ENCODE measurements around the gene CPTP. TPM values are rescaled to one million over a fixed set of nuclear protein-coding genes. Genes with fewer than 3 reads are reported as not detected.

CPTP gene
- total RNA-seq, 1 experiment from 2014 or later, result 14.0 TPM

DNA sequence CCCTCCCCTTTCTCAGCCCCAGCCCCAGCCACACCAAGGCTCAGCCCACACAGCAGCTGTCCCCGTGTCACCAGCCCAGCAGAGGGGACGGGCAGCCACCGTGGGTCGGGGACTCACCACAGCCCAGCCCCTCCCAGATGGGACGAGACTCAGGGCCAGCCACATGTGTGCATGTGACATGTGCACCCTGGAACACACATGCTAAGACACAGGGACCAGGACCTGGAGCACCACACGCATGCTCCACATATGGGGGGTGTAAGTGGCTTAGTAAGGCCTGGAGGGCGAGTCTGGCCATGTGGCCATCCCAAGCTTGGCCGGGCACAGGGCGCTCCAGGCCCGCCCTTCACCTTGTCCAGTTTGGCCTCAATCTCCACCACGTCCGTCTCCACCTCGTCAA, 20.9 kb upstream of the CPTP start:
- no peak overlapping the region for H2BK5ac ChIP-seq (ENCODE audit: insufficient read length, low read length)
- no peak overlapping the region for H3K4me2 ChIP-seq (ENCODE audit: insufficient read depth, insufficient read length, low read length)
- H3K36me3 Mint-ChIP-seq (ENCODE audit: insufficient read depth in 1 of 3, low read depth in 3 of 3), result no peaks in the 10 kb centered on the region; a peak in 1 of 7 replicates
- no peak overlapping the region for H3K18ac ChIP-seq (ENCODE audit: insufficient read length, low read depth, low read length)
- H3K79me2 ChIP-seq (ENCODE audit: insufficient read depth, low read length), result no peaks in the 10 kb centered on the region
- H2AFZ ChIP-seq (ENCODE audit: low read length), result no peak overlapping the region
- no peak overlapping the region for H2AK5ac ChIP-seq (ENCODE audit: insufficient read length, low read length)
- no peaks in the 10 kb centered on the region for H3K79me1 ChIP-seq (ENCODE audit: insufficient read depth, low read depth, low read length, poor library complexity, severe bottlenecking)
- no peak overlapping the region for H2BK12ac ChIP-seq (ENCODE audit: insufficient read length, low read depth, low read length)
- H3K4me3 Mint-ChIP-seq, result no peak overlapping the region
- H3K9me3 ChIP-seq (ENCODE audit: control insufficient read depth, low read depth, low read length), result no peaks in the 10 kb centered on the region
- no peak overlapping the region for H3K27ac ChIP-seq (ENCODE audit: insufficient read length, low read depth, low read length)
- TF ChIP-seq, protein P1, sequence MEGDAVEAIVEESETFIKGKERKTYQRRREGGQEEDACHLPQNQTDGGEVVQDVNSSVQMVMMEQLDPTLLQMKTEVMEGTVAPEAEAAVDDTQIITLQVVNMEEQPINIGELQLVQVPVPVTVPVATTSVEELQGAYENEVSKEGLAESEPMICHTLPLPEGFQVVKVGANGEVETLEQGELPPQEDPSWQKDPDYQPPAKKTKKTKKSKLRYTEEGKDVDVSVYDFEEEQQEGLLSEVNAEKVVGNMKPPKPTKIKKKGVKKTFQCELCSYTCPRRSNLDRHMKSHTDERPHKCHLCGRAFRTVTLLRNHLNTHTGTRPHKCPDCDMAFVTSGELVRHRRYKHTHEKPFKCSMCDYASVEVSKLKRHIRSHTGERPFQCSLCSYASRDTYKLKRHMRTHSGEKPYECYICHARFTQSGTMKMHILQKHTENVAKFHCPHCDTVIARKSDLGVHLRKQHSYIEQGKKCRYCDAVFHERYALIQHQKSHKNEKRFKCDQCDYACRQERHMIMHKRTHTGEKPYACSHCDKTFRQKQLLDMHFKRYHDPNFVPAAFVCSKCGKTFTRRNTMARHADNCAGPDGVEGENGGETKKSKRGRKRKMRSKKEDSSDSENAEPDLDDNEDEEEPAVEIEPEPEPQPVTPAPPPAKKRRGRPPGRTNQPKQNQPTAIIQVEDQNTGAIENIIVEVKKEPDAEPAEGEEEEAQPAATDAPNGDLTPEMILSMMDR (conservative IDR thresholded peaks at IDR 0.05), result no peak
- H2BK20ac ChIP-seq (ENCODE audit: low read depth, low read length, poor library complexity, severe bottlenecking), result no peak overlapping the region
- H3K4ac ChIP-seq (ENCODE audit: low read depth, low read length), result no peak overlapping the region
- peaks cover 3% of the 10 kb centered on the region; the same call in 1 of the 2 replicates for H3K27me3 Mint-ChIP-seq (ENCODE audit: low read depth)
- H3K27ac Mint-ChIP-seq, result no peak overlapping the region
- no peak overlapping the region for H4K8ac ChIP-seq (replicated peaks; ENCODE audit: insufficient read length, low read depth, low read length)
- no peaks in the 10 kb centered on the region for H3K27me3 ChIP-seq (ENCODE audit: insufficient read depth, low read length)
- no peak overlapping the region for H3K9ac ChIP-seq (ENCODE audit: extremely low read depth, insufficient read length, low read length)
- H3T11ph ChIP-seq (ENCODE audit: low read length), result no peak overlapping the region
- H4K5ac ChIP-seq (ENCODE audit: insufficient read length, low read depth, low read length), result no peak overlapping the region
- WGBS (ENCODE audit: extremely low coverage, insufficient read length, low lambda C conversion rate), result no CpG with 5 or more reads among the region's 13 CpGs
- no peak overlapping the region for H2BK120ac ChIP-seq (ENCODE audit: low read depth, low read length, poor library complexity, severe bottlenecking)
- no peak overlapping the region for H2BK15ac ChIP-seq (ENCODE audit: low read depth, low read length)
- no peak overlapping the region for H4K91ac ChIP-seq (ENCODE audit: insufficient read length, low read depth, low read length)
- no peaks in the 10 kb centered on the region for H4K20me1 ChIP-seq (ENCODE audit: control insufficient read depth, insufficient read depth, insufficient read length)
- H3K14ac ChIP-seq (ENCODE audit: insufficient read depth, low read length), result no peak overlapping the region; the same call in 1 of the 2 replicates
- H3K23ac ChIP-seq (ENCODE audit: insufficient read length, low read depth, low read length), result no peak overlapping the region
- DNase-seq, result no peak
- H3K56ac ChIP-seq (ENCODE audit: insufficient read length, low read depth, low read length), result no peak overlapping the region
- H3K9me3 Mint-ChIP-seq, result no peaks in the 10 kb centered on the region; a peak in 1 of 5 replicates
- H3K23me2 ChIP-seq (ENCODE audit: insufficient read length, low read depth, low read length, poor library complexity, severe bottlenecking), result peaks cover 8% of the 10 kb centered on the region
- peaks cover 5% of the 10 kb centered on the region; the same call in 1 of the 2 replicates for H3K4me1 ChIP-seq (ENCODE audit: insufficient read depth, low read length)
- peaks cover 18 to 27% of the 10 kb centered on the region in 2 experiments for H3K4me1 Mint-ChIP-seq
